ENCODE data around the gene CCDC112. TPM values are rescaled to one million over a fixed set of nuclear protein-coding genes. Genes with fewer than 3 reads are reported as not detected.

Gene CCDC112
- total and polyA plus RNA-seq, 9 of the 15 experiments (the other 6 are each of a cell fraction or from before 2014, with no cell fraction given), result 3.3 to 15.3 (median 7.4) TPM

GRCh38 chr5:115296124-115297022 is at the start of gene CCDC112 (continued):
- TF ChIP-seq YY1 (IDR thresholded peaks at IDR 0.05; ENCODE audit: borderline replicate concordance in 1 of 3, control insufficient read depth in 1 of 3, extremely low read depth in 1 of 3, insufficient read depth in 3 of 3, insufficient read length in 1 of 3, insufficient replicate concordance in 2 of 3, low read depth in 1 of 3, low read length in 2 of 3) (peak; percentile 42 to 88 (median 73)), BCOR (IDR thresholded peaks at IDR 0.05) (no peak), HMBOX1 (IDR thresholded peaks at IDR 0.05) (no peak), ZNF277 (CRISPR knock-in tag; IDR thresholded peaks at IDR 0.05; ENCODE audit: borderline replicate concordance) (no peak), ARID2 (IDR thresholded peaks at IDR 0.05) (no peak), KAT8 (IDR thresholded peaks at IDR 0.05; ENCODE audit: low read depth) (no peak), BRCA1 (IDR thresholded peaks at IDR 0.05) (no peak), BRCA1 (CRISPR knock-in tag; IDR thresholded peaks at IDR 0.05) (no peak), ZBTB9 (CRISPR knock-in tag; IDR thresholded peaks at IDR 0.05) (peak; percentile 88), ZFX (CRISPR knock-in tag; IDR thresholded peaks at IDR 0.05) (peak; percentile 87), MLLT1 (IDR thresholded peaks at IDR 0.05) (no peak), KLF1 (tag; IDR thresholded peaks at IDR 0.05) (no peak), FOXP4 (CRISPR knock-in tag; IDR thresholded peaks at IDR 0.05; ENCODE audit: borderline replicate concordance) (peak; percentile 87; the same call in 1 of the 2 replicates), ARHGAP35 (IDR thresholded peaks at IDR 0.05; ENCODE audit: partially characterized antibody) (no peak), SIN3B (IDR thresholded peaks at IDR 0.05; ENCODE audit: low read depth) (no peak; the same call in 1 of the 2 replicates), SIN3A (IDR thresholded peaks at IDR 0.05; ENCODE audit: borderline replicate concordance in 2 of 2, control insufficient read depth in 1 of 2, low read depth in 2 of 2, low read length in 2 of 2) (0 out of 4 replicates have a peak, but pooled peaks have one; percentile 23 to 26), BHLHE40 (IDR thresholded peaks at IDR 0.05; ENCODE audit: low read length) (no peak), PKNOX1 (IDR thresholded peaks at IDR 0.05) (no peak)

Data from K562 (cell line).